Measurements from ENCODE around the gene TM4SF20. TPM values are rescaled to one million over a fixed set of nuclear protein-coding genes. Genes with fewer than 3 reads are reported as not detected.
"Not testable (repeated sequence)": the region's sequence is repeated elsewhere in the genome, so short reads cannot be mapped to it uniquely, and the experiment has no call there.

TM4SF20 gene
- total and polyA plus RNA-seq, 2 experiments from 2014 or later, result not detected

- not testable (repeated sequence) for H4K20me1 ChIP-seq (replicated peaks; ENCODE audit: insufficient read depth); H3K79me2 ChIP-seq (replicated peaks; ENCODE audit: insufficient read depth); H3K27ac ChIP-seq (ENCODE audit: low read depth); H3F3A ChIP-seq (replicated peaks; ENCODE audit: low read depth); H3K9me2 ChIP-seq (ENCODE audit: insufficient read depth); H3K9me3 Mint-ChIP-seq; H3K36me3 ChIP-seq (ENCODE audit: insufficient read depth); H3K4me1 Mint-ChIP-seq; H3K4me3 ChIP-seq; H3K27ac Mint-ChIP-seq; DNase-seq (ENCODE audit: low spot score); H3K27me3 Mint-ChIP-seq (ENCODE audit: insufficient read depth, low read depth, poor library complexity); H3K4me1 ChIP-seq (ENCODE audit: insufficient read depth); H3K27me3 ChIP-seq (ENCODE audit: insufficient read depth); H3K4me3 Mint-ChIP-seq; ATAC-seq; H3K4me2 ChIP-seq; H3K36me3 Mint-ChIP-seq (ENCODE audit: low read depth)
- H2AFZ ChIP-seq, result peak within 1 kb of the TSS; percentile 6; the same call in 1 of the 2 replicates
Measured at GRCh38 chr2:227387583-227387982, 8.5 kb upstream of the TM4SF20 start, which contains the start of gene SCYGR1. TSS of gene SCYGR1 (minus strand) at chr2:227387949. CDS start at chr2:227387949, 0 bp downstream.

- Histone ChIP-seq H3K4me3 (no peak overlapping the region), H3K27me3 (ENCODE audit: insufficient read depth) (no peaks in the 10 kb centered on the region), H3F3A (replicated peaks; ENCODE audit: low read depth) (no peaks in the 10 kb centered on the region), H3K9me2 (ENCODE audit: insufficient read depth) (0 out of 2 replicates have a peak, but pooled peaks cover 3% of the 10 kb centered on the region), H3K4me1 (ENCODE audit: insufficient read depth) (no peaks in the 10 kb centered on the region), H3K79me2 (replicated peaks; ENCODE audit: insufficient read depth) (no peaks in the 10 kb centered on the region), H2AFZ (no peak overlapping the region), H3K36me3 (ENCODE audit: insufficient read depth) (no peaks in the 10 kb centered on the region), H3K27ac (ENCODE audit: low read depth) (no peak overlapping the region), H4K20me1 (replicated peaks; ENCODE audit: insufficient read depth) (no peaks in the 10 kb centered on the region), H3K4me2 (no peak overlapping the region)
- H3K36me3 Mint-ChIP-seq (ENCODE audit: low read depth), result no peaks in the 10 kb centered on the region
- H3K27ac Mint-ChIP-seq, result no peak overlapping the region
- no peak overlapping the region for H3K4me3 Mint-ChIP-seq
- no peaks in the 10 kb centered on the region; the same call in 2 of the 3 replicates for H3K4me1 Mint-ChIP-seq
- H3K27me3 Mint-ChIP-seq (ENCODE audit: insufficient read depth, low read depth, poor library complexity), result peaks cover 4% of the 10 kb centered on the region
- DNase-seq (ENCODE audit: low spot score), result no peak
- H3K9me3 Mint-ChIP-seq, result no peaks in the 10 kb centered on the region
- ATAC-seq, result no peak
- no peak for TF ChIP-seq STAT1 (IDR thresholded peaks at IDR 0.05; ENCODE audit: unreplicated experiment)
- no peak for TF ChIP-seq CTCF (conservative IDR thresholded peaks at IDR 0.05; ENCODE audit: low read depth in 2 of 2)
- TF ChIP-seq POLR2AphosphoS5 (IDR thresholded peaks at IDR 0.05; ENCODE audit: low read depth), result no peak
- no peak for TF ChIP-seq ZNF462 (CRISPR knock-in tag; IDR thresholded peaks at IDR 0.05)
- TF ChIP-seq EZH2 (IDR thresholded peaks at IDR 0.05; ENCODE audit: low read depth, unreplicated experiment), result no peak
- no peak for TF ChIP-seq CREB1 (CRISPR knock-in tag; IDR thresholded peaks at IDR 0.05; ENCODE audit: low read depth)
Measured at GRCh38 chr2:227386630-227387029, 7.5 kb upstream of the TM4SF20 start.
